GM10266 (cell line): ENCODE data around the gene DLG2.

Experiments used
- DNase-seq: peaks from one replicate; pipeline ENCODE4 v3.0.0; 2012; ENCODE audit errors: extremely low spot score
- CTCF ChIP-seq: IDR thresholded peaks from 2 replicates; pipeline ENCODE4 v1.5.1; 2012; ENCODE audit warnings: mild to moderate bottlenecking, low read depth; ENCODE audit not compliant: control insufficient read depth, insufficient read depth; ENCODE audit errors: missing control alignments

The DLG2 gene

GRCh38 chr11:84061726-84062125, 1565.4 kb downstream of the DLG2 start:
- DNase-seq: no peak

GRCh38 chr11:84056653-84057376, 1570.3 kb downstream of the DLG2 start:
- no peak for DNase-seq
- no peak for TF ChIP-seq CTCF

More at GRCh38 chr11:84061726-84062125, 1565.4 kb downstream of the DLG2 start:
- TF ChIP-seq CTCF: no peak

DNA sequence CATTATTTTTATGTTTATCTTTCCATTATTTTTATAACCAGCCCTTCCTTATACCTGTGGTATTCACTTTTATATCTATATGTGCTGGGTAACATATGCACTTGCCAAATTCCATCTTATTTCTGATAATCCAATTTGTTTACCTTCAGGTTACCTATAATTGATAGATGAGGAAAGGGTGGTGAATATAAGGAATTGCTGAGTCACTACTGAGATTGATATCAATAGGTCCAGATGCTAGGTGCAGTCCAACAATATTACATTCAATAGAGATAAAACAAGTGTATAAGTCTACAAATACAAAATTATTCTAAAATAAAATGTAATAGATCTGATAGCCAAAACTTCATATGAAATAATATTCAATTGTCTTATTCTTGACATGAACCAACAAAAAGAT, 1582.0 kb downstream of the DLG2 start:
- no peak for TF ChIP-seq CTCF
- no peak for DNase-seq

DNA sequence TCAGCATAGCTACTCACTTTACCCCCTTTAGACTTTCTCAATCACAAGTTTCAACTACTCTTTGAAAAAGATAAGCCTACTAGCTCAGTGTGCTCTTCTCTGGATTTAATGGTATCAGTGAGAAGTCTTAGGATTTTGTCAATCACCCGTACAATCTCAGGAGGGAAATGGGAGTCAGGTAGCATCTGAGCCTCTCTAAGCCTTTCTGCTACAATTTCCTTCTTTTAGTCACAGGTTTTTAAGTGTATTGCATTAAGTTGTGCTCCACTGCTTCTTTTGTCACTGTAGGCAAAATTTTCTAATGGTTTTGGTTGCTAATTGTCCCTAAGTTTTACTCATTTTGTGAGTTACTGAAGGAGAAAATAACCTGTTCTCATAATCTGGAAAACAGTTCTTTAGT, 1582.4 kb downstream of the DLG2 start:
- no peak for TF ChIP-seq CTCF
- DNase-seq: no peak

- DNase-seq: no peak
- no peak for TF ChIP-seq CTCF
Observed at GRCh38 chr11:84036664-84037194, 1590.4 kb downstream of the DLG2 start.

DNA sequence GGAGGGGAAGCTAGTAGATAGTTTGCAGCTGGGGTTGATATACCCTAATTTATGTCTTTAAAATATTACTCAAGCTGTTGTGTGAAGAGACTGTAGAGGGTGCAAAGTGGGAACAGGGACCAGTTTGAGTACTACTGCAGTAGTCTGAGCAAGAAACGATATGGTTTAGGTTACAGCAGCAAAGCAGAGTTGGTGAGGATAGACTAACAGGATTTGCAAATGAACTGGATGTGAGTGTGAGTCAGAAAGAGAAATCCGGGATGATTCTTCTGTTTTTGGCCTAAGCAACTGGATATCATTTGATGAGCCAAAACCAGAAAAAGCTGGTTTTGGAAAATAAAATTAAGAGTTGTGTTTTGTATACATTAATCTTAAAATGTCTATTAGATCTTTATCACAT, 1591.5 kb downstream of the DLG2 start:
- no peak for DNase-seq
- TF ChIP-seq CTCF: no peak

- TF ChIP-seq CTCF: no peak
- DNase-seq: no peak
Observed at GRCh38 chr11:84034484-84034883, 1592.7 kb downstream of the DLG2 start.
